Brain microvascular endothelial cell (primary cell): ENCODE results near the gene ARHGAP20.

Experiments used
- DNase-seq: peaks from one replicate; pipeline ENCODE4 v3.0.0-alpha.2; 2020
- H3K27ac ChIP-seq: fragments of 250-450 bp; sonication (Bioruptor Pico); 2 replicates; pipeline ENCODE4 v1.5.1; 2020; ENCODE audit warnings: mild to moderate bottlenecking, moderate library complexity
- H3K27me3 ChIP-seq: fragments of 250-450 bp; sonication (Bioruptor Pico); replicated peaks from 2 replicates; pipeline ENCODE4 v1.5.1; 2020; ENCODE audit warnings: mild to moderate bottlenecking
- H3K36me3 ChIP-seq: fragments of 250-450 bp; sonication (Bioruptor Pico); replicated peaks from 2 replicates; pipeline ENCODE4 v1.5.1; 2020; ENCODE audit warnings: mild to moderate bottlenecking
- H3K4me3 ChIP-seq: 2 replicates; pipeline ENCODE4 v1.5.1; 2011; ENCODE audit warnings: low read depth, mild to moderate bottlenecking, control low read depth, low read length, moderate library complexity
- in situ Hi-C: cut with HindIII; loops from 2 replicates; pipeline ENCODE4 v1.10.0; 2017; ENCODE audit warnings: low sequenced_read_pairs, low pct_ligation_motif_present
- TF ChIP-seq, protein P1 (sequence below): IDR thresholded peaks from 2 replicates; pipeline ENCODE4 v1.5.1; 2011; ENCODE audit warnings: low read depth, mild to moderate bottlenecking, moderate library complexity, low read length, control low read depth, inconsistent platforms; ENCODE audit errors: missing control alignments

The ARHGAP20 gene

DNA sequence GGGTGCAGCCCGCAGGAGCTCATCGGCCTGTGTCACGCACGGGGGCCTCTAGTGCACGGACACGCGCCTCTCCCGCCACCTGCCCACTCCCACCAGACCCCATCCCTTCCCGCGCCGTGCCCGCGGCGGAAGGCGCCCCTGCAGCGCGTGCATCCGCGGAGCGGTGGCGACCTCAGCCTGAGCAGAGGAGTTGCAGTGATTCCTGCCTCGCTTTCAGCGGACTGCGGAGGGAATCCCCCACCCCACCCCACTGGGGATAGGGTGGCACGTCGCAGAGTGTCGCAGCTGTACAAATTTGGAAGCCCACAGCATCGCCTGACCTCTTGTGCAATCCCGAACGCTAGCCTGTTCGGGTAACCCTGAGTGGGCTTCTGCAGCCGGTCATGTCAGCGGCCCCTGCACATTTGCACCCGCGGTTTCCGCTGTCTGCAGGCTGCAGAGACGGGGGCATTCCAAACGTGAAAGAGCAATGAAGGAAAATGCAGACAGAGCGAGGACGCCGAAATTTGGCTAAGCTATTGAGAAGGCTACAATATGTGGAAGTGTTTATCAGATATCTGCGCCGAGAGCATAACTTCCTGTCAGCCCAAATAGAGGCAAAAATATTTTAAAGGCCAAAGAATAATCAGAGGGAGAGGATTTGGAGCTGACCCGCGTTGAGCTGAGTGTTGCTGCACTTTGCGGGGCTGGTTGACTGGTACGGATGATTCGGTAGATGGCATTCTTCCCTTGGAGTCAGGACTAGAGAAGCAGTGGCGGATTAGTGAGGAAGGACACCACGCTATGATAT is 617 bp upstream of the ARHGAP20 start:
- Histone ChIP-seq H3K27ac (no peak overlapping the region), H3K27me3 (peaks cover 18% of the 10 kb centered on the region), H3K4me3 (peak overlapping the region; percentile 61), H3K36me3 (no peaks in the 10 kb centered on the region)
- in situ Hi-C loops, result no loop called here
- DNase-seq, result peak; percentile 20
- TF ChIP-seq, protein P1, sequence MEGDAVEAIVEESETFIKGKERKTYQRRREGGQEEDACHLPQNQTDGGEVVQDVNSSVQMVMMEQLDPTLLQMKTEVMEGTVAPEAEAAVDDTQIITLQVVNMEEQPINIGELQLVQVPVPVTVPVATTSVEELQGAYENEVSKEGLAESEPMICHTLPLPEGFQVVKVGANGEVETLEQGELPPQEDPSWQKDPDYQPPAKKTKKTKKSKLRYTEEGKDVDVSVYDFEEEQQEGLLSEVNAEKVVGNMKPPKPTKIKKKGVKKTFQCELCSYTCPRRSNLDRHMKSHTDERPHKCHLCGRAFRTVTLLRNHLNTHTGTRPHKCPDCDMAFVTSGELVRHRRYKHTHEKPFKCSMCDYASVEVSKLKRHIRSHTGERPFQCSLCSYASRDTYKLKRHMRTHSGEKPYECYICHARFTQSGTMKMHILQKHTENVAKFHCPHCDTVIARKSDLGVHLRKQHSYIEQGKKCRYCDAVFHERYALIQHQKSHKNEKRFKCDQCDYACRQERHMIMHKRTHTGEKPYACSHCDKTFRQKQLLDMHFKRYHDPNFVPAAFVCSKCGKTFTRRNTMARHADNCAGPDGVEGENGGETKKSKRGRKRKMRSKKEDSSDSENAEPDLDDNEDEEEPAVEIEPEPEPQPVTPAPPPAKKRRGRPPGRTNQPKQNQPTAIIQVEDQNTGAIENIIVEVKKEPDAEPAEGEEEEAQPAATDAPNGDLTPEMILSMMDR, result peak; percentile 38

DNA sequence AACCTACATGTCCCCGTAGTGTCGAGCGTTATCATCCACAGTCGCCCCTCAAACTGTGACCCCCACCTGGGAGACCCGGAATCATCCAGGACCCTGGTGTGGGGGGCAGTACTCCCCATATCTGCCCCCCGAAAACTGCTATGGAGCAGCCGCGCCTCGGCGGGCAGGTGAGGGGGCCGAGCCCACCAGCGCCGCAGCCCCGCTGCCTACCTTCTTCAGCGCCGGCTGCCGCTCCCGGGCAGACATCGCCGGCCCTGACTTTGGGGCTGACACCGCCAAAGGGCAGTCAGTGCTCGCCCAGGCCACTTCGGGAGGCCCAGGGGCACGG is 825 bp downstream of the ARHGAP20 start:
- TF ChIP-seq, protein P1, result no peak
- H3K36me3 ChIP-seq, result no peaks in the 10 kb centered on the region
- H3K27ac ChIP-seq, result no peak overlapping the region
- no peak for DNase-seq
- peak overlapping the region; percentile 61 for H3K4me3 ChIP-seq
- in situ Hi-C loops, result no loop called here
- H3K27me3 ChIP-seq, result peaks cover 18% of the 10 kb centered on the region

DNA sequence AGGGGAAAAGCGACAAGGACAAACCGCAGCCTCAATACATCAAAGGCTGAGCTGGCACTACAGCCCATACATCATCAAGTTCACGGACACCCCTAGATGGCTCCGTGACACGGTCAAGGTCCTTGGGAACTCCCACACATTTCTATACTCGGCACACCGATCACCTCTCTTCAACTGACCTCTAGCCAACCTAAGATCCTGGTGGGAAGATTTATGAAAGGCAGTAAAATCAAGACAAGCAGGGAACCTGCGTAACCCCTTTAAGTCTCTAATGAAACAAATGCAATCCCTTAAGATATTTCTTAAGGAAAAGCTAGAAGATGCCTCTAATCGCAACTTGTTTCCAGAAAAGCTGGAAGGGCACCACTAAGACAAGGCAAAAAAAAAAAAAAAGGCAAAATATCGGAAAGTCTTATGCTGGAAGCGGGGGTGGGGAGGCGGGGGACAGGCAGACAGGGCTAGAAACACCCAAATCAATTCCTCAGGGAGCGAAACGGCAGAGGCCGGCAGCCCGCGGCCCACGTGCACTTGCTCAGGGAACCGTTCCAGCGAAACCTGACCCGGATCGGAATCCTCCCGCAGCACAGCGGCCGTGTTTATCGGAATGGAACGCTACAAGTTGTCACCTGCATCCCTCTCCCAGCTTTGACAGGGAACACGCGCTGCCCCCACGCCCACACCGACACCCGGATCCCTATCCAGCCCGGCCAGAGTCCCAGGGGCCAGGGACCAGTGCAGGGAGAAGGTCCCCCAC is 1.4 kb downstream of the ARHGAP20 start:
- Histone ChIP-seq H3K27ac (no peak overlapping the region), H3K36me3 (no peaks in the 10 kb centered on the region), H3K27me3 (peaks cover 18% of the 10 kb centered on the region), H3K4me3 (peak overlapping the region; percentile 61)
- TF ChIP-seq, protein P1, result no peak
- in situ Hi-C loops, result no loop called here
- DNase-seq, result no peak

DNA sequence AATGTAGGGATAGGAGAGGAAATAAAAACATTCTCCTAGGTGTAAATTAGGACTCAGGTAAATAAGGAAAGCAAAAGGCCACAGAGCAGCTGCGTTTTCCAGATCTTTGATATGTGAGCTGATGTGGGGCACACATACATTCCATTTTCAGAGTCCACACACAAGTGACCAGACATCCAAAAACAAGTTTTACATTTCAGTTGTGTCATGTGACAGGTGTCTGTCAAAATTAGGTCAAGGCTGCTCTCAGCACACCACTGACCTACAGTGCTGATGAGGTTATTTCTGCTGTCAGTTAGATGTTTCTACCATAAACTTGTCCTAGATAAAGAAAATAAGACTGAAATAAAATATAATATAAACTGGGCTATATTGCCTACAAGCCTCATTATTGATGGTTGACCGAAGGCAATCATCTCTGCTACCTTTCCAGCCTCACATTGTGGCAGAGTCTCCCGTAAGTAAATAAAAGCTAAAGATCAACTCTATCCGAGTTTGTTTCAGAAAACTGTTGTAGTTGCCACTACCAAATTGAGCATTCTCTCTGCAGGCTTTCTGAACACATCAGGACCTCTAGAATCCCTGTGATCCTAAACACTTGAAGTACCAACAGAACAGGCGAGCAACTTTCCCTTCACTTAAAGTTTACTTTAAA is 7.9 kb downstream of the ARHGAP20 start:
- Histone ChIP-seq H3K4me3 (no peak overlapping the region), H3K27ac (no peak overlapping the region), H3K36me3 (no peaks in the 10 kb centered on the region), H3K27me3 (no peaks in the 10 kb centered on the region)
- TF ChIP-seq, protein P1, result no peak
- no peak for DNase-seq
- in situ Hi-C loops, result no loop called here

DNA sequence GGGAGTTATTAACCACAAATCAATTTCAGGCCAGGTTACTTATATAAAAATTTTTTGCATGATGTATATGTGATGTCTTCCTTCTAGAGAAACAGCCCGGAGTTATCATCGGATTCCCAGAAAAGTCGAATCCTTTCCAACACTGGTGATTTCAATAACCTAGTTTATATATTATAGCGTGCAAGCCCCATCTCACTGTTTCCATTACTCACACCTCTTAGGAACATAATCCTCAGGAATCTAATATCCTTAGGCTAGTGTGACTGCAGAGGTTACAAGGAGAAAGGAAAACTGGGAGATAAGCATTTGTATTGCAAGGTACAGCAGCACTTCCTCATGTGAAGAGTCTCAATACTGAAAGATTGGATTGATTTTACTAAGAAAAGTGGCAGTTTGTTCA is 20.3 kb downstream of the ARHGAP20 start:
- TF ChIP-seq, protein P1, result no peak
- no peaks in the 10 kb centered on the region for H3K27me3 ChIP-seq
- no peak overlapping the region for H3K27ac ChIP-seq
- in situ Hi-C loops, result no loop called here
- H3K36me3 ChIP-seq, result no peaks in the 10 kb centered on the region
- no peak overlapping the region for H3K4me3 ChIP-seq
- no peak for DNase-seq
